Stimulated activated CD4-positive, alpha-beta T cell treated with anti-CD3 and anti-CD28 coated beads, TNF-alpha, amount 100 ng/mL, for 1 hour (primary cell): Measurements from ENCODE around the gene OASL.

Source experiments
- DNase-seq, 3 donors: peaks; one replicate each; pipeline ENCODE4 v3.0.0-alpha.2; 2020; ENCODE audit warnings: low read depth in 3 of 3, low spot score in 1 of 3

The OASL gene

GRCh38 chr12:120992989-120993388, 46.1 kb downstream of the OASL start:
- no peak for DNase-seq

- no peak for DNase-seq
Observed at GRCh38 chr12:120991965-120992364, 47.1 kb downstream of the OASL start.

- no peak for DNase-seq
Observed at GRCh38 chr12:120990487-120991055, 48.5 kb downstream of the OASL start.

- DNase-seq, result no peak
Observed at GRCh38 chr12:120989687-120990086, 49.4 kb downstream of the OASL start.

GRCh38 chr12:120988658-120989057, 50.4 kb downstream of the OASL start:
- DNase-seq, result no peak

- no peak for DNase-seq
Observed at GRCh38 chr12:120988234-120988633, 50.8 kb downstream of the OASL start.

- no peak for DNase-seq
Observed at GRCh38 chr12:120984351-120984898, 54.6 kb downstream of the OASL start.

GRCh38 chr12:120983759-120984158, 55.3 kb downstream of the OASL start:
- no peak for DNase-seq

GRCh38 chr12:120982659-120983058, 56.4 kb downstream of the OASL start:
- no peak for DNase-seq

- DNase-seq, result no peak
Observed at GRCh38 chr12:120981407-120981941, 57.6 kb downstream of the OASL start.

- no peak for DNase-seq
Observed at GRCh38 chr12:120980800-120981368, 58.2 kb downstream of the OASL start.

- DNase-seq, result no peak
Observed at GRCh38 chr12:120979862-120980696, 59.0 kb downstream of the OASL start.

- no peak for DNase-seq
Observed at GRCh38 chr12:120979220-120979861, 59.7 kb downstream of the OASL start.

GRCh38 chr12:120978296-120979219, 60.5 kb downstream of the OASL start, which contains the start of gene HNF1A:
HNF1A (plus strand) TSS chr12:120978543; CDS start chr12:120978769, 226 bp downstream.
- no peak for DNase-seq

- DNase-seq, result no peak
Observed at GRCh38 chr12:120977531-120978295, 61.3 kb downstream of the OASL start.

GRCh38 chr12:120972870-120973543, 66.0 kb downstream of the OASL start:
- no peak for DNase-seq

GRCh38 chr12:120971299-120972180, 67.5 kb downstream of the OASL start:
- peak in 1 of 3 donors; percentile 4 for DNase-seq

GRCh38 chr12:120970310-120970709, 68.7 kb downstream of the OASL start:
- no peak for DNase-seq
